ENCODE results near the gene CRYBB1.

GRCh38 chr22:26553056-26553752, 64.6 kb downstream of the CRYBB1 start:
- TF ChIP-seq CTCF (IDR thresholded peaks at IDR 0.05; ENCODE audit: extremely low read depth in 1 of 2, insufficient read depth in 1 of 2, low read depth in 1 of 2, low read length in 2 of 2), result no peak
- TF ChIP-seq POLR2A (IDR thresholded peaks at IDR 0.05; ENCODE audit: low read depth, low read length), result no peak
- no peak for TF ChIP-seq MYC (IDR thresholded peaks at IDR 0.05; ENCODE audit: low read depth, low read length)
- no peak for TF ChIP-seq POLR2AphosphoS5 (IDR thresholded peaks at IDR 0.05; ENCODE audit: insufficient read depth, low read depth, low read length)
- no peak for TF ChIP-seq EZH2 (IDR thresholded peaks at IDR 0.05; ENCODE audit: borderline replicate concordance, low read depth, low read length, severe bottlenecking)

Measured in endothelial cell of umbilical vein (primary cell).